ENCODE measurements around the gene BCOR. TPM values are rescaled to one million over a fixed set of nuclear protein-coding genes. Genes with fewer than 3 reads are reported as not detected.

BCOR gene
- total and polyA plus RNA-seq, 4 donors: 5.6 to 23.0 (median 11.0) TPM

- TF ChIP-seq, protein P1, sequence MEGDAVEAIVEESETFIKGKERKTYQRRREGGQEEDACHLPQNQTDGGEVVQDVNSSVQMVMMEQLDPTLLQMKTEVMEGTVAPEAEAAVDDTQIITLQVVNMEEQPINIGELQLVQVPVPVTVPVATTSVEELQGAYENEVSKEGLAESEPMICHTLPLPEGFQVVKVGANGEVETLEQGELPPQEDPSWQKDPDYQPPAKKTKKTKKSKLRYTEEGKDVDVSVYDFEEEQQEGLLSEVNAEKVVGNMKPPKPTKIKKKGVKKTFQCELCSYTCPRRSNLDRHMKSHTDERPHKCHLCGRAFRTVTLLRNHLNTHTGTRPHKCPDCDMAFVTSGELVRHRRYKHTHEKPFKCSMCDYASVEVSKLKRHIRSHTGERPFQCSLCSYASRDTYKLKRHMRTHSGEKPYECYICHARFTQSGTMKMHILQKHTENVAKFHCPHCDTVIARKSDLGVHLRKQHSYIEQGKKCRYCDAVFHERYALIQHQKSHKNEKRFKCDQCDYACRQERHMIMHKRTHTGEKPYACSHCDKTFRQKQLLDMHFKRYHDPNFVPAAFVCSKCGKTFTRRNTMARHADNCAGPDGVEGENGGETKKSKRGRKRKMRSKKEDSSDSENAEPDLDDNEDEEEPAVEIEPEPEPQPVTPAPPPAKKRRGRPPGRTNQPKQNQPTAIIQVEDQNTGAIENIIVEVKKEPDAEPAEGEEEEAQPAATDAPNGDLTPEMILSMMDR (IDR thresholded peaks at IDR 0.05; ENCODE audit: low read depth, low read length, missing input control): no peak
- TF ChIP-seq, protein P2, sequence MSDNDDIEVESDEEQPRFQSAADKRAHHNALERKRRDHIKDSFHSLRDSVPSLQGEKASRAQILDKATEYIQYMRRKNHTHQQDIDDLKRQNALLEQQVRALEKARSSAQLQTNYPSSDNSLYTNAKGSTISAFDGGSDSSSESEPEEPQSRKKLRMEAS (IDR thresholded peaks at IDR 0.05): no peak
These were observed 32.4 kb upstream of the BCOR start (continued) for GRCh38 chrX:40130207-40130606.

- no peaks in the 10 kb centered on the region for H3K4me1 ChIP-seq (ENCODE audit: control insufficient read depth in 4 of 4, insufficient read depth in 4 of 4, low read length in 3 of 4)
- H3K9ac ChIP-seq (ENCODE audit: low read depth in 1 of 2, low read length in 2 of 2): no peak overlapping the region
- WGBS: 70% methylated on average over 2 of the region's 2 CpGs
These were observed 29.3 kb upstream of the BCOR start for GRCh38 chrX:40127052-40127451.

GRCh38 chrX:40122487-40122886, 24.7 kb upstream of the BCOR start:
- Histone ChIP-seq H3K36me3 (ENCODE audit: control insufficient read depth in 4 of 4, insufficient read depth in 3 of 4, low read depth in 1 of 4, low read length in 3 of 4) (no peaks in the 10 kb centered on the region), H3K9ac (ENCODE audit: low read depth in 1 of 2, low read length in 2 of 2) (no peak overlapping the region), H3K4me1 (ENCODE audit: control insufficient read depth in 4 of 4, insufficient read depth in 4 of 4, low read length in 3 of 4) (peaks cover 0 to 2% (median 0%) of the 10 kb centered on the region in 4 donors), H3K9me3 (ENCODE audit: control insufficient read depth in 4 of 4, low read length in 3 of 4) (no peaks in the 10 kb centered on the region), H3K27me3 (ENCODE audit: control insufficient read depth in 4 of 4, insufficient read depth in 4 of 4, low read length in 3 of 4) (no peaks in the 10 kb centered on the region), H3K27ac (ENCODE audit: low read depth in 1 of 2, low read length in 2 of 2) (no peak overlapping the region), H3K4me3 (ENCODE audit: low read depth in 1 of 3, low read length in 3 of 3) (no peak overlapping the region)
- DNase-seq (ENCODE audit: low spot score): no peak
- 97% methylated on average over 10 of the region's 10 CpGs for WGBS
- TF ChIP-seq SP1 (IDR thresholded peaks at IDR 0.05): no peak
- TF ChIP-seq HNF4G (IDR thresholded peaks at IDR 0.05): no peak
- no peak for TF ChIP-seq NR2F2 (IDR thresholded peaks at IDR 0.05)
- TF ChIP-seq EGR1 (IDR thresholded peaks at IDR 0.05; ENCODE audit: low read depth in 2 of 2): no peak
- TF ChIP-seq FOXA2 (IDR thresholded peaks at IDR 0.05): no peak
- no peak for TF ChIP-seq JUND (IDR thresholded peaks at IDR 0.05)
- no peak for TF ChIP-seq HNF4A (conservative IDR thresholded peaks at IDR 0.05)
- TF ChIP-seq ATF3 (IDR thresholded peaks at IDR 0.05): no peak
- TF ChIP-seq, protein P3, sequence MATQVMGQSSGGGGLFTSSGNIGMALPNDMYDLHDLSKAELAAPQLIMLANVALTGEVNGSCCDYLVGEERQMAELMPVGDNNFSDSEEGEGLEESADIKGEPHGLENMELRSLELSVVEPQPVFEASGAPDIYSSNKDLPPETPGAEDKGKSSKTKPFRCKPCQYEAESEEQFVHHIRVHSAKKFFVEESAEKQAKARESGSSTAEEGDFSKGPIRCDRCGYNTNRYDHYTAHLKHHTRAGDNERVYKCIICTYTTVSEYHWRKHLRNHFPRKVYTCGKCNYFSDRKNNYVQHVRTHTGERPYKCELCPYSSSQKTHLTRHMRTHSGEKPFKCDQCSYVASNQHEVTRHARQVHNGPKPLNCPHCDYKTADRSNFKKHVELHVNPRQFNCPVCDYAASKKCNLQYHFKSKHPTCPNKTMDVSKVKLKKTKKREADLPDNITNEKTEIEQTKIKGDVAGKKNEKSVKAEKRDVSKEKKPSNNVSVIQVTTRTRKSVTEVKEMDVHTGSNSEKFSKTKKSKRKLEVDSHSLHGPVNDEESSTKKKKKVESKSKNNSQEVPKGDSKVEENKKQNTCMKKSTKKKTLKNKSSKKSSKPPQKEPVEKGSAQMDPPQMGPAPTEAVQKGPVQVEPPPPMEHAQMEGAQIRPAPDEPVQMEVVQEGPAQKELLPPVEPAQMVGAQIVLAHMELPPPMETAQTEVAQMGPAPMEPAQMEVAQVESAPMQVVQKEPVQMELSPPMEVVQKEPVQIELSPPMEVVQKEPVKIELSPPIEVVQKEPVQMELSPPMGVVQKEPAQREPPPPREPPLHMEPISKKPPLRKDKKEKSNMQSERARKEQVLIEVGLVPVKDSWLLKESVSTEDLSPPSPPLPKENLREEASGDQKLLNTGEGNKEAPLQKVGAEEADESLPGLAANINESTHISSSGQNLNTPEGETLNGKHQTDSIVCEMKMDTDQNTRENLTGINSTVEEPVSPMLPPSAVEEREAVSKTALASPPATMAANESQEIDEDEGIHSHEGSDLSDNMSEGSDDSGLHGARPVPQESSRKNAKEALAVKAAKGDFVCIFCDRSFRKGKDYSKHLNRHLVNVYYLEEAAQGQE (IDR thresholded peaks at IDR 0.05): no peak

More at GRCh38 chrX:40127052-40127451, 29.3 kb upstream of the BCOR start:
- no peak overlapping the region for H3K27ac ChIP-seq (ENCODE audit: low read depth in 1 of 2, low read length in 2 of 2)
- H3K9me3 ChIP-seq (ENCODE audit: control insufficient read depth in 4 of 4, low read length in 3 of 4): no peaks in the 10 kb centered on the region
- H3K36me3 ChIP-seq (ENCODE audit: control insufficient read depth in 4 of 4, insufficient read depth in 3 of 4, low read depth in 1 of 4, low read length in 3 of 4): no peaks in the 10 kb centered on the region
- TF ChIP-seq HNF4A (conservative IDR thresholded peaks at IDR 0.05) (no peak), ZBTB33 (IDR thresholded peaks at IDR 0.05) (no peak), FOXA1 (IDR thresholded peaks at IDR 0.05) (no peak), EGR1 (IDR thresholded peaks at IDR 0.05; ENCODE audit: low read depth in 2 of 2) (no peak), SP1 (IDR thresholded peaks at IDR 0.05) (no peak), TAF1 (conservative IDR thresholded peaks at IDR 0.05) (no peak), FOXA2 (IDR thresholded peaks at IDR 0.05) (no peak)
- TF ChIP-seq, protein P2 (IDR thresholded peaks at IDR 0.05): no peak
- H3K4me3 ChIP-seq (ENCODE audit: low read depth in 1 of 3, low read length in 3 of 3): no peak overlapping the region
- no peak for DNase-seq (ENCODE audit: low spot score)
- H3K27me3 ChIP-seq (ENCODE audit: control insufficient read depth in 4 of 4, insufficient read depth in 4 of 4, low read length in 3 of 4): no peaks in the 10 kb centered on the region
